HG03565 (cell line): ENCODE measurements around the gene SPARC.
"Not testable (repeated sequence)": the region's sequence is repeated elsewhere in the genome, so short reads cannot be mapped to it uniquely, and the experiment has no call there.

Source experiments
- ATAC-seq: cut with Tn5 transposase; IDR thresholded peaks from one replicate; pipeline ENCODE4 v1.9.1; 2021; ENCODE audit warnings: mild to moderate bottlenecking, moderate library complexity; ENCODE audit not compliant: unreplicated experiment

Gene SPARC

DNA sequence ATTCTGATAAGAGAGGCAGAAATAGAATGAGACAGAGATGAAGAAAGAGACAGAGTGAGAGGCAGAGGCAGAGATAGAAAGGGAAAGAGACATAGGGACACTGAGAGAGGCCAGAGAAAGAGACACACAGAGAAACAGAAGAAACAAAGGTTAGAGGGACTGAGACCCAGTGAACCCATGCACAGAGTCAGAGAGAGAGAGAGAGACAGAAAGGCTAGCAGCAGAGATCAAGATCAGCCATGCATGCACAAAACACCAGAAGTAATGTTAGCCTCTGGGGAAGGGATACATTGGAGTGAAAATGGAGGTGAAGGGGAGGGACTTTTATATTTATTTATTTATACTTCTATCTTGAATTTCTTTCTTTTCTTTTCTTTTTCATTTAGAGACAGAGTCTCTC, 14.1 kb upstream of the SPARC start:
- ATAC-seq, result peak; percentile 46

GRCh38 chr5:151700296-151700695, 13.6 kb upstream of the SPARC start:
- ATAC-seq, result no peak

DNA sequence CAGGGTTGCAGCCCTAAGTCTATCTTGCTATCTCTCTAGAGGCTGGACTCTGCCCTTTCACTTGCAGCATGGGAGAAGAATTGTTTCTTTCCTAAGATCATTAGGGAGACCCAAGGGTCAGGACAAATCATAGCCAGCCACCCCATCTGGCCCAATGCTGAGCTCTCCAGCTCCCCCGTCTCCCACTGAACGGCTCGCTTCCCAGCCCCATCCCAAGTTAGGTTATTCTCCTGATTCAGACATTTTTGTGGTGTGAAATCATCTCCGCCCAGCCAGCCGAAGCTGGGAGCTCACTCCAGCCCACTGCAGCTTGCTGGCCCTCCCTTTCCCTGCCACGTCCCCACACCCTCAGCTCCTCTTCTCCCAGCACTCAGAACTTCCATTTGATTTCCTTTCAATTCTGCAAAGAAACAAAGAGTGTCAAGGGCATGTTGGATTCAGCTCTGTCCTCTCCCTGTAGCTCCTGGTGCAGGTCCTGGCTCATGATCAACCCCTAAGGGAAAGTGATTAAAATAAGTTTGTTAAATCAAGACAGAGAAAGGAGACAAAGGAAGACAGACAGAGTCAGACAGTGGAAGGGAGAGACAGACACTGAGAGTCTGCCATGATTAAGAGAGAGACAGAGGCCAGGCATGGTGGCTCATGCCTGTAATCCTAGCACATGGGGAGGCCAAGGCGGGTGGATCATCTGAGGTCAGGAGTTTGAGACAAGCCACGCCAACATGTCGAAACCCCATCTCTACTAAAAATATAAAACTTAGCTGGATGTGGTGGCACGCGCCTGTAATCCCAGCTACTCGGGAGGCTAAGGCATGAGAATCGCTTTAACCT, 12.6 kb upstream of the SPARC start:
- no peak for ATAC-seq

- not testable (repeated sequence) for ATAC-seq
Observed at GRCh38 chr5:151698081-151698480, 11.4 kb upstream of the SPARC start.

- ATAC-seq, result no peak
Observed at GRCh38 chr5:151697452-151697851, 10.7 kb upstream of the SPARC start.

DNA sequence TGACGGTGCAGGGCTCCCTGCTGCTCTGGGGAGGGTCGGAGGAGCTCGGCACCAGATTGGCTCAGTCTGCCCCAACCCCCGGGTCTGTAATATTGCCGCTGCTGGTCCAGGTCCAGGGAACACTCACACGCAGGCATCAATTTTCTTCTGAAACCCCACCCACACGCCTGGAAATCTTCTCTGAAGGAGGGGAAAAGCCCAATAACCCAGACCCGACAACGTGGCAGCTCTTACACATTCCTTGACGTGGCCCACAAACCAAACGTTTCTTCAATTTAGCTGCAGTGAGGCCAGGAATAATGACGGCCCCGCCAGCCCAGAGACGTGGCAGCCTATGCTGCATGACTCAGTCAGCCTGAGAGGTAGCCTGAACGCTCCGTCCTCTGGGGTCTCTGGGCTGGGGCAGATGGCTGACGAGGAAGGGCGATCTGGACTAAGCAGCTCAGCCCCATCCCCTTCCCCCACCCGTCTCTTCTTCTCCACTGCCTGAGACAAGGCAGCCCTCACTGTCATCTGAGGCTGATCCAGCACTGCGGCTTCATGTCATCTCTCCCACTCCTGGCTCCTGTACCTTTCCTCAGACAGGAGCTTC, 9.9 kb upstream of the SPARC start:
- no peak for ATAC-seq

DNA sequence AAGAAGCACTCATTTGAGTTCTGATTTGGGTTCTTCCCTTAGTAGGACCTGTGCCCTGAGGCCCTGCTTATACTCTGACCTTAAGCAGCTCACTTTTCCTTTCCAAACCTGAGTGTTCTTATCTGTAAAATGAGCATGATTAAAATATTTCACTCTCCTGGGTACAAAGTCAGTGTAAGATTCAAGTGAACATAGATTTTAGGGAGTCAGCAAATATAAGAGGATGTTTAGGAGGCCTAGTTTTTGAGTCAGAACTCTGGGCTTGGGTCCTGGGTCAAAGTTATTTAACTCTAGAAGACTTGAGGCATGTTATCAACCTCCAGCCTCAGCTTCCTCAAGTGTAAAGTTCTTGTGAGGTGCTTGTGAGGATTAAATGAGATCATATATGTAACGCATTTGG, 8.7 kb upstream of the SPARC start:
- ATAC-seq, result no peak

GRCh38 chr5:151694035-151694485, 7.3 kb upstream of the SPARC start:
- ATAC-seq, result no peak

GRCh38 chr5:151692312-151692711, 5.6 kb upstream of the SPARC start:
- no peak for ATAC-seq

DNA sequence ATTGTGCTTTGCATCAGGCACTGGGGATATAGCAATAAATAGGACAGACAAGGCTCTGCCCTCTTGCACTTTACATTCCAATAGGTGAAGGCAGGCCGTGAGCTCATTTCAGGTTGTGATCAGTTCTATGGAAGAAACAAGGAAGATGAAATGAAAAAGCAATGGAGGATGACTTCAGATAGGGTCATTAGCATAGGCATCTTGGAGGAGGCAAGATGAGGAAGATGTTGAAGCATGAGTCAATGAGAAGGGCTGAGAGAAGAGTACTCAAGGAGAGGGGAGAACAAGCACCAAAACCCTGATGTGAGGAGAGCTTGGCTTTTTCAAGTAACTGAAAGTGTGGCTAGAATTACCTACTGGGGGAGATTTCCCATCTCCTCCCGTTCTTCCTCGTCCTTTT, 5.0 kb upstream of the SPARC start:
- ATAC-seq, result no peak

- ATAC-seq, result not testable (repeated sequence)
Observed at GRCh38 chr5:151689591-151689990, 2.9 kb upstream of the SPARC start.

DNA sequence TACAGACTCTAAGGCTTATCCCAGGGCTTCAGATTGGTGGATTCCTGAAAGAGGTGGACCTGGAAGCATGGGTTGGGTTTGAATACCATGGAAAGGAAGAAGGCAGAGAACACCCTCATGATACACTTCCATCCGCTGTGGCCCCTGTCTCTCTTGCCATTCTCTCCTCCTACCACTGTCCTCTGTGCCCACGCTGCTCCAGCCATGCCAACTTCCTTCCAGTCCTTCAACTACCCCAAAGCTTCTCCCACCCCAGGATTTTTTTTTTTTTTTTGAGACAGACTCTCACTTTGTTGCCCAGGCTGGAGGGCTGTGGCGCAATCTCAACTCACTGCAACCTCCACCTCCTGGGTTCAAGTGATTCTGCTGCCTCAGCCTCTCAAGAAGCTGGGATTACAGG, 1.7 kb upstream of the SPARC start:
- ATAC-seq, result no peak

- no peak for ATAC-seq
Observed at GRCh38 chr5:151685749-151686673, 704 bp downstream of the SPARC start.

- no peak for ATAC-seq
Observed at GRCh38 chr5:151684690-151685361, 1.9 kb downstream of the SPARC start.

- ATAC-seq, result no peak
Observed at GRCh38 chr5:151683986-151684588, 2.6 kb downstream of the SPARC start.

GRCh38 chr5:151683444-151683843, 3.3 kb downstream of the SPARC start:
- no peak for ATAC-seq

DNA sequence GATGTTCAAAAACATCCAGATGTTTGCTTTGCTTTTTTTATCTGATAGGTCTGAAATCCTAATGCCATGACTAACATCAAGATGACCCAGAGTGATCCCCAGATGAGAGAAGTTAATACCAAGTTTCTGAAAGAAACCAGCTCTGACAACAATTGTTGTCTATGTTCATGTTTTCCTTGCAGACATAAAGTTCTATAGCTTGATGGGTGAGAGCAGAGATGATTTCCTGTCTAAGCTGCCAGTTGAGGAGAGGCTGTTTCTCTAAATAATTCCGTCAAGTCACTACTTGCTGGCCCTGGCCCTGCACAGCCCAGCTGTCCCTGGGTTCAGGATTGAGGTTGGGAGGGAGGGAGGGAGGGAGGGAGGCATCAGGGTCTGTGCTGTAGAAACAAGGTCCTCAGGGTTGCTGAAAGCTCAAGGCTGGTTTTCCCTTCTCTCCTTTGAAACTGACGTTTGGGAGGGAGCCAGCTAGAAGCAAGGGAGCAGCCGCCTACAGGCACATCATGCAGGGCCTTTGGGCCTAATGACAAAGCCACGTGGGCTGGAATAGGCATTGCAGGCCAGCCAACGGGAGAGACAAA, 3.9 kb downstream of the SPARC start:
- ATAC-seq, result no peak

GRCh38 chr5:151682240-151682639, 4.5 kb downstream of the SPARC start:
- no peak for ATAC-seq

GRCh38 chr5:151680944-151681427, 5.7 kb downstream of the SPARC start:
- ATAC-seq, result no peak

- ATAC-seq, result not testable (repeated sequence)
Observed at GRCh38 chr5:151680156-151680505, 6.6 kb downstream of the SPARC start.
